Aorta (tissue), 5 donors: Measurements from ENCODE around the gene MRPL20. TPM values are rescaled to one million over a fixed set of nuclear protein-coding genes. Genes with fewer than 3 reads are reported as not detected.
A peak's percentile ranks its signal among the peaks of the same experiment; 100 is the strongest.
"Not testable (repeated sequence)": the region's sequence is repeated elsewhere in the genome, so short reads cannot be mapped to it uniquely, and the experiment has no call there.

Experiments used
- ATAC-seq: fragments of 200-7000 bp; cut with Tn5 transposase; one replicate; pipeline ENCODE4 v1.9.1; 2022; ENCODE audit warnings: moderate library complexity; ENCODE audit not compliant: low FRiP score
- DNase-seq, 2 donors: peaks; one replicate each; pipeline ENCODE4 v3.0.0-alpha.2; 2020
- H3K27ac ChIP-seq, 2 donors: one replicate each; pipeline ENCODE4 v1.5.1; 2013; ENCODE audit warnings: low read length in 2 of 2, mild to moderate bottlenecking in 2 of 2, moderate library complexity in 2 of 2, control low read depth in 1 of 2, inconsistent platforms in 1 of 2, low read depth in 1 of 2
- H3K27me3 ChIP-seq, 2 donors: one replicate each; pipeline ENCODE4 v1.6.1; 2013; ENCODE audit warnings: control low read depth in 1 of 2, low read length in 1 of 2, mild to moderate bottlenecking in 1 of 2, moderate library complexity in 1 of 2; ENCODE audit not compliant: insufficient read depth in 2 of 2, control insufficient read depth in 1 of 2
- H3K36me3 ChIP-seq, 2 donors: one replicate each; pipeline ENCODE4 v1.6.1; 2013; ENCODE audit warnings: control low read depth in 1 of 2, low read length in 1 of 2, mild to moderate bottlenecking in 1 of 2; ENCODE audit not compliant: insufficient read depth in 2 of 2, control insufficient read depth in 1 of 2
- H3K4me1 ChIP-seq, 2 donors: one replicate each; pipeline ENCODE4 v1.6.1; 2013; ENCODE audit warnings: low read length in 2 of 2, control low read depth in 1 of 2, mild to moderate bottlenecking in 1 of 2, moderate library complexity in 1 of 2; ENCODE audit not compliant: insufficient read depth in 2 of 2, control insufficient read depth in 1 of 2
- H3K4me3 ChIP-seq, 2 donors: one replicate each; pipeline ENCODE4 v1.5.1; 2013; ENCODE audit warnings: low read length in 2 of 2, control low read depth in 1 of 2, mild to moderate bottlenecking in 1 of 2
- H3K9me3 ChIP-seq: one replicate; pipeline ENCODE4 v1.6.1; 2013; ENCODE audit warnings: mild to moderate bottlenecking, low read length; ENCODE audit not compliant: control insufficient read depth
- WGBS, 2 donors: extraction: QIAGEN DNeasy Blood & Tissue Kit; methylation state at CpG; one replicate each; pipeline ENCODE4 v1.1.7; 2013; 5-methylcytosine and 5-hydroxymethylcytosine counted together
- intact Hi-C, 2 donors: fragments of 100-400 bp; cut with DNase I; formaldehyde crosslinking; loops; one replicate each; pipeline versions ENCODE4 v1.14.2 to v1.15.0; 2022
- polyA plus RNA-seq, 2 donors: library from polyadenylated mRNA; stranded (reverse); fragments of 200-250 nt; gene quantifications; one replicate each; pipeline ENCODE4 v1.2.3, GENCODE V29; 2013
- total RNA-seq, 2 donors: library from RNA; stranded (reverse); fragmentation: NEBNext Ultra II Directional; extraction: Animal tissue kit (Norgen Biotek cat#: 25700); gene quantifications; one replicate each; pipeline ENCODE4 v1.2.1, GENCODE V29; 2021
- donor health status: healthy with polysubstance abuse.
- donor health status: Bipolar disorder and iron deficiency.
- donor health status: DM: no; HTN: no; CAD: no.
- donor health status: DM: no; HTN: no; CAD: no.
- donor health status: DM: yes; HTN: yes; CAD: no.

Gene MRPL20
- total and polyA plus RNA-seq, 4 donors: 69.7 to 184 (median 107) TPM

GRCh38 chr1:1406101-1406820 is 832 bp downstream of the MRPL20 start:
- 39 to 42% methylated on average over 43 of the region's 43 CpGs for WGBS, 2 donors
- no peaks in the 10 kb centered on the region for H3K9me3 ChIP-seq
- DNase-seq (no peak), ATAC-seq (no peak)
- no peaks in the 10 kb centered on the region for H3K36me3 ChIP-seq
- H3K27ac ChIP-seq: no peak overlapping the region
- H3K4me1 ChIP-seq: no peaks in the 10 kb centered on the region
- intact Hi-C loops: no loop called here
- H3K27me3 ChIP-seq: no peaks in the 10 kb centered on the region
- peak overlapping the region; percentile 61 to 78 for H3K4me3 ChIP-seq

GRCh38 chr1:1403653-1404052 is 3.4 kb downstream of the MRPL20 start:
- intact Hi-C loops: no loop called here
- H3K9me3 ChIP-seq: no peaks in the 10 kb centered on the region
- DNase-seq: no peak
- no peak overlapping the region for H3K4me3 ChIP-seq
- H3K27ac ChIP-seq: no peak overlapping the region
- H3K36me3 ChIP-seq: no peaks in the 10 kb centered on the region
- no peak for ATAC-seq
- no peaks in the 10 kb centered on the region for H3K27me3 ChIP-seq
- no peaks in the 10 kb centered on the region for H3K4me1 ChIP-seq
- 73 to 79% methylated on average over 7 of the region's 7 CpGs for WGBS, 2 donors

DNA sequence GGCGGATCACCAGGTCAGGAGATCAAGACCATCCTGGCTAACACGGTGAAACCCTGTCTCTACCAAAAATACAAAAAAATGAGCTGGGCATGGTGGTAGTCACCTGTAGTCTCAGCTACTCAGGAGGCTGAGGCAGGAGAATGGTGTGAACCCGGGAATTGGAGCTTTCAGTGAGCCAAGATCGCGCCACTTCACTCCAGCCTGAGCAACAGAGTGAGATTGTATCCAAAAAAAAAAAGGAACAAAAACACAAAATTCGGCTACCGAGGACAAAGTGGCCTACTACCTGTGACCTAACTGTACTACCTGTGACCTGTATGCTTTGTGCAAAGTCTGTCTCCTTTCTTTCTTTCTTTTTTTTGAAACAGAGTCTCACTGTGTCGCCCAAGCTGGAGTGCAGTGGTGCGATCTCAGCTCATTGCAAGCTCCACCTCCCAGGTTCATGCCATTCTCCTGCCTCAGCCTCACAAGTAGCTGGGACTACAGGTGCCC is 4.1 kb downstream of the MRPL20 start:
- H3K4me1 ChIP-seq, DNase-seq, H3K27me3 ChIP-seq, H3K9me3 ChIP-seq, H3K36me3 ChIP-seq, intact Hi-C loops, ATAC-seq, H3K4me3 ChIP-seq, H3K27ac ChIP-seq: not testable (repeated sequence)
- WGBS, 2 donors: 83 to 84% methylated on average over 9 of the region's 9 CpGs

- Histone ChIP-seq H3K36me3 (no peaks in the 10 kb centered on the region), H3K4me3 (no peak overlapping the region), H3K27ac (no peak overlapping the region), H3K27me3 (no peaks in the 10 kb centered on the region), H3K9me3 (no peaks in the 10 kb centered on the region), H3K4me1 (no peaks in the 10 kb centered on the region)
- ATAC-seq: no peak
- WGBS, 2 donors: 63 to 67% methylated on average over 20 of the region's 20 CpGs
- intact Hi-C loops: no loop called here
- DNase-seq: no peak
These were observed 4.8 kb downstream of the MRPL20 start for GRCh38 chr1:1402072-1402900.

DNA sequence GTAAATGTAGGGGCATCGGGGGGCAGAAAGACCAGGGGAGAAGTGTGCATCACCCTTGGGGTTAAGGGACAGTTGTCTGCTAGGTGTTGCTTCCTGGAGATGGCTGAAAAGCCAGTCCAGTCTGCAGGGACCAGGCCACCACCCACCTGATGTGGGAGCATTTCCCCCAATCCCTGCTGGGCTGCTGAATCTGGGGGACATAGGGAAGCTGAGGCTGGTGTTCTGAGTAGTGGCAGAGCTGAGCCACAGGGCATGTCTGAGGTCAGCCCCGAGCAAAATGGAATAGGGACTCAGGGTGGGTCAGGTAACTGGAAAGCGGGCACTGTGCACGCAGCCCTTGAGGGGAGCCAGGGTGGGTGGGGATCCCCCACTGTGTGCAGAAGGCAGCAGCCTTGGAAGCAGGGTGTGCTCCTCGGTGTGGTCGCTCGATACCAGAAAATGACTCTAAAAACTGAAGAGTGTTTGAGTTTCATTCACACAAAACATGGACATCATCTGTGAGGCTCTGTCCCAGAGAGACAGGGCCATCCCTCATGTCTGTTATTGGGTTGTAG is 5.6 kb downstream of the MRPL20 start:
- intact Hi-C loops: no loop called here
- Histone ChIP-seq H3K4me3 (no peak overlapping the region), H3K4me1 (no peaks in the 10 kb centered on the region), H3K27ac (no peak overlapping the region), H3K36me3 (no peaks in the 10 kb centered on the region), H3K9me3 (no peaks in the 10 kb centered on the region), H3K27me3 (no peaks in the 10 kb centered on the region)
- 83 to 85% methylated on average over 7 of the region's 7 CpGs for WGBS, 2 donors
- DNase-seq (no peak), ATAC-seq (no peak)

DNA sequence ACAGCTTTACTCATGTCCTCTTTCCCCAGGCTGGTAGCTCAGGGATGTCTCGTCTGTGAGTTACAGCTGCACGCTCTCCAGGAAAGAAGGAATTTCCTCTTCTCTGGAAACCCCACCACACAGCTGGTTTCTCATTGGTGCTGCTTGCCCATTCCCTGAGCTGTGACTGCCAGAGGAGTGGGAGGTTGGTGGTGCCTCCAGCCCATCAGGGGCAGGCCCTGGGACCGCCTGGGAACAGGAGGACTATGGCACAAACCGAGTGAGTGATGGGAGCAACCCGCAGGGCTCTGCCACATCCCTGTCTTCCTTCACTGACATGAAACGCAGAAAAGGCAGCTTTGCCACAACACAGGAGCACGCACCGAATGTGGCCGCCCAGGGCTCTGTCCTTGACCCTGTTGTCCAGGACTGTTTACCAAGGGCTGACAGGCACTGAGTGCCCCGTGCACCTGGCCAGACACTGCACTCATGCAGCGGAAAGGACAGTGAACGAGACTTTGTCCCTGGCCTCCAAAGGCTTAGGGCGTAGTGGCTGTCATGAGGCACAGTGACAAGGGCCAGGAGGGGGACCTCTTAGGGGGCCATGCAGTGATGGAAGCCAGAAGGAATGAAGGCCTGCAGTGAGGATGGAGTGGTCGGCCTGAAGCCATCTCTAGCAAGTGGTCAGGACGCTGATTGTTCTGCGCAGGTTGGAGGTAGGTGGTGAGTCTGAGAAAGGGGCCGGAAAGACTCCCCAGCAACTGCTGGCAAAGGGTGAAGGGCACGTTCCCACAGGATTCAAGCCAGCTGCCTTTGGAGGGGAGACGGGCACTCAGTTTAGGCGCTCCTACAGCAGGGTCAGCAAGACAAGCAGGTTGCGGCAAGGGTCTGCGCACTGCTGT is 6.3 kb downstream of the MRPL20 start:
- H3K36me3 ChIP-seq: no peaks in the 10 kb centered on the region
- no peak for DNase-seq
- no peak overlapping the region for H3K27ac ChIP-seq
- H3K4me1 ChIP-seq: no peaks in the 10 kb centered on the region
- no peaks in the 10 kb centered on the region for H3K27me3 ChIP-seq
- 72 to 73% methylated on average over 22 of the region's 22 CpGs for WGBS, 2 donors
- no peak for ATAC-seq
- H3K4me3 ChIP-seq: no peak overlapping the region
- H3K9me3 ChIP-seq: no peaks in the 10 kb centered on the region
- intact Hi-C loops: no loop called here

GRCh38 chr1:1399872-1400575 is 7.1 kb downstream of the MRPL20 start:
- Histone ChIP-seq H3K4me1 (no peaks in the 10 kb centered on the region), H3K27me3 (no peaks in the 10 kb centered on the region), H3K27ac (peak overlapping the region in 1 of 2 donors; percentile 57), H3K36me3 (peaks cover 0 to 2% of the 10 kb centered on the region in 2 donors), H3K9me3 (no peaks in the 10 kb centered on the region), H3K4me3 (peak overlapping the region; percentile 62 to 81)
- WGBS, 2 donors: 3 to 4% methylated on average over 34 of the region's 34 CpGs
- DNase-seq (no peak), ATAC-seq (peak; percentile 5)
- intact Hi-C loops: no loop called here
